RWPE1 (cell line): ENCODE results near the gene RABGAP1.
"Not testable (repeated sequence)": the region's sequence is repeated elsewhere in the genome, so short reads cannot be mapped to it uniquely, and the experiment has no call there.

Source experiments
- CTCF ChIA-PET: fragments of 350-600 bp; sonication (Branson Sonifier 250); formaldehyde crosslinking; extraction: SDS; loops from one replicate; lab custom pipeline; 2021; lab: Yijun Ruan, JAX
- POLR2A ChIA-PET: fragments of 400-600 bp; formaldehyde crosslinking; extraction: SDS; loops from one replicate; lab custom pipeline; 2020; ENCODE audit warnings: antibody characterized with exemption; ENCODE audit not compliant: low non-redundant PET; lab: Yijun Ruan, JAX
- DNase-seq: peaks from one replicate; pipeline ENCODE4 v3.0.0; 2012; ENCODE audit warnings: low spot score
- H3K27ac ChIP-seq: fragments of 450-650 bp; 2 replicates; pipeline ENCODE4 v1.5.1; 2017
- CTCF ChIP-seq: fragments of 450-650 bp; conservative IDR thresholded peaks from 2 replicates; pipeline ENCODE4 v1.5.1; 2017; ENCODE audit warnings: low read depth, mild to moderate bottlenecking

The RABGAP1 gene

GRCh38 chr9:122940749-122941581, at the start of gene RABGAP1:
Gene RABGAP1 (plus strand): TSS chr9:122941020. CDS start chr9:122957060, 16,040 bp downstream.
- peak within 1 kb of the TSS; percentile 90 for H3K27ac ChIP-seq
- POLR2A ChIA-PET, result interaction anchor here (0.6 to 2.0 kb wide), 5 partner anchors 9 to 82 kb away, joined by 4 to 12 read pairs (median 5); partner anchors contain the start of gene ZBTB26
- CTCF ChIA-PET, result interaction anchor here (0.9 kb wide), 1 partner anchor 9 kb away, joined by 3 read pairs; the partner anchor contains the start of gene ZBTB26
- DNase-seq, result peak; percentile 100
- no peak for TF ChIP-seq CTCF

- peak; percentile 33 for DNase-seq
- ChIA-PET CTCF (interaction anchor here (0.6 to 1.1 kb wide), 2 partner anchors 93 to 659 kb away, joined by 3 to 4 read pairs; no protein-coding TSS in a partner anchor), POLR2A (no interaction called here)
- H3K27ac ChIP-seq, result no peak overlapping the region
- no peak for TF ChIP-seq CTCF
Observed at GRCh38 chr9:122897969-122898368, 42.9 kb upstream of the RABGAP1 start.

GRCh38 chr9:122900791-122901190, 40.0 kb upstream of the RABGAP1 start:
- ChIA-PET POLR2A (interaction anchor here (0.7 kb wide), 2 partner anchors 21 to 402 kb away, joined by 4 to 8 read pairs; no protein-coding TSS in a partner anchor), CTCF (no interaction called here)
- no peak for TF ChIP-seq CTCF
- no peak overlapping the region for H3K27ac ChIP-seq
- DNase-seq, result peak; percentile 20

GRCh38 chr9:122904466-122904822, 36.4 kb upstream of the RABGAP1 start:
- peak overlapping the region; percentile 94 for H3K27ac ChIP-seq
- peak; percentile 54 for DNase-seq
- ChIA-PET CTCF (interaction anchor here (0.7 kb wide), 1 partner anchor 139 kb away, joined by 4 read pairs; no protein-coding TSS in a partner anchor), POLR2A (interaction anchor here (2.0 to 2.2 kb wide), 2 partner anchors 9 to 27 kb away, joined by 11 to 12 read pairs; partner anchors contain the start of genes ZBTB26 and ZBTB6)
- no peak for TF ChIP-seq CTCF

GRCh38 chr9:122904823-122905710, 35.8 kb upstream of the RABGAP1 start, which contains the start of gene RC3H2:
Gene RC3H2 (minus strand): TSS chr9:122905359. CDS start chr9:122897509, 7,850 bp downstream.
- TF ChIP-seq CTCF, result no peak
- peak within 1 kb of the TSS; percentile 94 for H3K27ac ChIP-seq
- ChIA-PET POLR2A (interaction anchor here (0.5 to 2.2 kb wide), 3 partner anchors 8 to 47 kb away, joined by 7 to 12 read pairs (median 11); partner anchors contain the start of genes ZBTB26 and ZBTB6), CTCF (no interaction called here)
- DNase-seq, result peak; percentile 100

GRCh38 chr9:122906122-122906521, 34.7 kb upstream of the RABGAP1 start:
- POLR2A ChIA-PET, DNase-seq, CTCF ChIA-PET: not testable (repeated sequence)
- peak overlapping the region; percentile 19 for H3K27ac ChIP-seq
